Adrenal gland (tissue), 12 donors: ENCODE data around the gene SCYL3. TPM values are rescaled to one million over a fixed set of nuclear protein-coding genes. Genes with fewer than 3 reads are reported as not detected.

Experiments used
- DNase-seq, 7 donors: peaks; one replicate each; pipeline ENCODE4 v3.0.0-alpha.2; 2019 to 2020
- H3K27ac ChIP-seq, 5 donors: fragments of 200-600 bp; sonication (generic) in 4 of 5; 1 replicate in 3 of 5; 2 replicates in 2 of 5; pipeline versions ENCODE4 v1.5.1 to v1.8.0; 2016 to 2020; ENCODE audit warnings: mild to moderate bottlenecking in 1 of 5
- H3K27me3 ChIP-seq: fragments of 200-600 bp; 2 replicates; pipeline ENCODE4 v1.8.0; 2021
- H3K36me3 ChIP-seq, 2 donors: fragments of 200-600 bp; replicated peaks in 1 of 2; 1 replicate in 1 of 2; 2 replicates in 1 of 2; pipeline versions ENCODE4 v1.5.1 to v1.8.0; 2018 to 2022
- H3K4me1 ChIP-seq, 2 donors: fragments of 200-600 bp; replicated peaks in 1 of 2; 1 replicate in 1 of 2; 2 replicates in 1 of 2; pipeline versions ENCODE4 v1.5.1 to v1.8.0; 2018 to 2021
- H3K4me3 ChIP-seq, 4 donors: fragments of 200-600 bp; sonication (generic) in 3 of 4; one replicate each; pipeline ENCODE4 v1.5.1; 2016 to 2018
- H3K9me3 ChIP-seq, 3 donors: fragments of 200-600 bp; sonication (generic) in 1 of 3; replicated peaks in 1 of 3; 1 replicate in 2 of 3; 2 replicates in 1 of 3; pipeline versions ENCODE4 v1.5.1 to v1.8.0; 2016 to 2021
- POLR2A ChIP-seq, 2 donors: fragments of 450-650 bp; IDR thresholded peaks; one replicate each; pipeline ENCODE4 v1.6.1; 2017; ENCODE audit warnings: antibody characterized with exemption in 2 of 2, mild to moderate bottlenecking in 2 of 2, moderate library complexity in 1 of 2
- WGBS, 4 donors: extraction: QIAGEN DNeasy Blood & Tissue Kit in 2 of 4; methylation state at CpG; one replicate each; pipeline versions ENCODE4 v1.1.5 to v1.1.7; 2013 to 2017; 5-methylcytosine and 5-hydroxymethylcytosine counted together
- intact Hi-C, 2 donors: fragments of 100-400 bp; cut with DNase I; formaldehyde crosslinking; loops; one replicate each; pipeline versions ENCODE4 v1.14.1 to v1.15.0; 2022 to 2023
- polyA plus RNA-seq, 3 donors: library from polyadenylated mRNA; stranded (reverse); fragments of 200-250 nt in 2 of 3; fragments of 350-450 nt in 1 of 3; fragmentation: Illumina TruSeq in 1 of 3; extraction: RNeasy Lipid Tissue Mini Kit (QIAGEN cat#74804) in 1 of 3; gene quantifications; one replicate each; pipeline ENCODE4 v1.2.3, GENCODE V29; 2013 to 2014
- total RNA-seq, 9 donors: library from RNA; depleted of rRNA in 4 of 9; stranded (reverse); fragments of >200 nt in 4 of 9; fragments of 120-200 nt in 1 of 9; fragmentation: NEBNext Ultra II Directional in 1 of 9; extraction: Animal tissue kit (Norgen Biotek cat#: 25700) in 1 of 9; gene quantifications; one replicate each; pipeline versions ENCODE4 v1.1.0 to v1.2.4, GENCODE V29; 2013 to 2023
- TF ChIP-seq, protein P1 (sequence below), 6 experiments: fragments of 450-650 bp in 4 of 6; fragments of 200-600 bp in 2 of 6; sonication (generic) in 1 of 6; IDR thresholded peaks; 1 replicate in 5 of 6; 2 replicates in 1 of 6; pipeline versions ENCODE4 v1.5.1 to v1.8.0; 2016 to 2021; ENCODE audit warnings: antibody characterized with exemption in 6 of 6, mild to moderate bottlenecking in 2 of 6, moderate library complexity in 1 of 6
- donor health status: healthy with polysubstance abuse.
- donor health status: Bipolar disorder and iron deficiency.
- donor health status: DM: yes; HTN: yes; CAD: no.
- donor health status: DM: no; HTN: no; CAD: no.
- donor health status: DM: no; HTN: no; CAD: no.
- donor health status: DM: yes; HTN: yes; CAD: no.

The SCYL3 gene
- total and polyA plus RNA-seq, 12 donors: 3.4 to 15.0 (median 10.1) TPM

DNA sequence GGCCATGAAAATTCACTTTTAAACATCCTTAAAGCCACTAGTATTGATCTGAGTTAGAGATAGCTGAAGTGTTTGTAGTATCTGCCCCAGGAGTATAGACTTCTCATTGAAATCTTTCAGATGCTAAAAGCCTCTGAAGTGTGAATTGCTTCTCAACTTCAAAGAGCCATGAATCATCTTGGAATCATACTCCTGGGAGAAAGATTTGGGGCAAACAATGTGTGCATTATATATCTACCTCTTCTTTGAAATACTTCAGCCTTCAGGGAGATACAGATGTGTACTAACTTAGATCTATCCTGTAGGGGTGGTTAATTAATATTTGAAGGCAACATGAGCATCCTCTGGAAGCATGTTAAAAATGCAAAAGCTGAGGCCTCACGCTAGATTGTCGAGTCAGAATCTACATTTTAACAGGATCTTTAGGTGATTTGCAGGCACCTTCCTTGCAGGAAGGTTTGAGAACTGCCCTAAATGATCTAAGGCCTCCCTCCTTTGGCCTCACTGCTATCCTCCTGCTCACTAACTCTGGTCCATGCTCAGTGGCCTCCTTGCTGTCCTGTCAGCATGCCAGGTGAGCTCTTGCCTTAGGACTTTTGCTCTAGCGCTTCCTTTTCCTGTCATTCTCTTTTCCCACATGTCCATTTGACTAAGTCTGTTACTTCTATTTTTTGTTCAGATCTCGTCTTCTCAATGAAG lies 6.0 kb upstream of the SCYL3 start:
- DNase-seq: no peak
- Histone ChIP-seq H3K27ac (no peak overlapping the region), H3K36me3 (no peaks in the 10 kb centered on the region), H3K9me3 (no peaks in the 10 kb centered on the region), H3K4me1 (peaks cover 0 to under 1% of the 10 kb centered on the region in 2 donors), H3K27me3 (no peaks in the 10 kb centered on the region), H3K4me3 (no peak overlapping the region)
- intact Hi-C loops: no loop called here
- 54 to 78% (median 64%) methylated on average over 4 of the region's 4 CpGs for WGBS, 4 donors
- TF ChIP-seq POLR2A (IDR thresholded peaks at IDR 0.05): no peak
- TF ChIP-seq, protein P1, sequence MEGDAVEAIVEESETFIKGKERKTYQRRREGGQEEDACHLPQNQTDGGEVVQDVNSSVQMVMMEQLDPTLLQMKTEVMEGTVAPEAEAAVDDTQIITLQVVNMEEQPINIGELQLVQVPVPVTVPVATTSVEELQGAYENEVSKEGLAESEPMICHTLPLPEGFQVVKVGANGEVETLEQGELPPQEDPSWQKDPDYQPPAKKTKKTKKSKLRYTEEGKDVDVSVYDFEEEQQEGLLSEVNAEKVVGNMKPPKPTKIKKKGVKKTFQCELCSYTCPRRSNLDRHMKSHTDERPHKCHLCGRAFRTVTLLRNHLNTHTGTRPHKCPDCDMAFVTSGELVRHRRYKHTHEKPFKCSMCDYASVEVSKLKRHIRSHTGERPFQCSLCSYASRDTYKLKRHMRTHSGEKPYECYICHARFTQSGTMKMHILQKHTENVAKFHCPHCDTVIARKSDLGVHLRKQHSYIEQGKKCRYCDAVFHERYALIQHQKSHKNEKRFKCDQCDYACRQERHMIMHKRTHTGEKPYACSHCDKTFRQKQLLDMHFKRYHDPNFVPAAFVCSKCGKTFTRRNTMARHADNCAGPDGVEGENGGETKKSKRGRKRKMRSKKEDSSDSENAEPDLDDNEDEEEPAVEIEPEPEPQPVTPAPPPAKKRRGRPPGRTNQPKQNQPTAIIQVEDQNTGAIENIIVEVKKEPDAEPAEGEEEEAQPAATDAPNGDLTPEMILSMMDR (IDR thresholded peaks at IDR 0.05): no peak

DNA sequence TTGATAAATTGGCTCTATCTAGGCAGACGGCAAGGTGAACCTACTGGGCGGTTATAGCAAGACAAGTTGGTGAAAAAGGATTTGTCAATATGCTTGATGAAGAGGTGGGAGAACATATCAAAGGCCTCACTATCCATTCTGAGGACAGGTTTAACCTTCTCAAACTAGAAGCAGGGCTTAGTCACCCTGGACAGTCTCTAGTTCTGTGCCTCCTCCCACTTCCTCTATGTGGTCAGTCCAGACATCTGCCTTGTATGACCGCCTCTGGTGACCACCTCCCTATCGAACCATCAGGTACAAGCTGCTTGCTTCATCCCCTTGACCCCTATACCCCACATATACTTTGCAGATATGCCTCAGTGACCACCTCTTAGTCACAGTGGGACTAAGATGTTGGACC lies 2.3 kb upstream of the SCYL3 start:
- DNase-seq: peak in 1 of 7 donors; percentile 41
- 79 to 87% (median 83%) methylated on average over 4 of the region's 4 CpGs for WGBS, 4 donors
- intact Hi-C loops: no loop called here
- Histone ChIP-seq H3K27me3 (no peaks in the 10 kb centered on the region), H3K4me3 (no peak overlapping the region), H3K36me3 (no peaks in the 10 kb centered on the region), H3K4me1 (peaks cover 16 to 18% of the 10 kb centered on the region in 2 donors), H3K27ac (no peak overlapping the region), H3K9me3 (no peaks in the 10 kb centered on the region)
- TF ChIP-seq POLR2A (IDR thresholded peaks at IDR 0.05): no peak
- TF ChIP-seq, protein P1 (IDR thresholded peaks at IDR 0.05): no peak

DNA sequence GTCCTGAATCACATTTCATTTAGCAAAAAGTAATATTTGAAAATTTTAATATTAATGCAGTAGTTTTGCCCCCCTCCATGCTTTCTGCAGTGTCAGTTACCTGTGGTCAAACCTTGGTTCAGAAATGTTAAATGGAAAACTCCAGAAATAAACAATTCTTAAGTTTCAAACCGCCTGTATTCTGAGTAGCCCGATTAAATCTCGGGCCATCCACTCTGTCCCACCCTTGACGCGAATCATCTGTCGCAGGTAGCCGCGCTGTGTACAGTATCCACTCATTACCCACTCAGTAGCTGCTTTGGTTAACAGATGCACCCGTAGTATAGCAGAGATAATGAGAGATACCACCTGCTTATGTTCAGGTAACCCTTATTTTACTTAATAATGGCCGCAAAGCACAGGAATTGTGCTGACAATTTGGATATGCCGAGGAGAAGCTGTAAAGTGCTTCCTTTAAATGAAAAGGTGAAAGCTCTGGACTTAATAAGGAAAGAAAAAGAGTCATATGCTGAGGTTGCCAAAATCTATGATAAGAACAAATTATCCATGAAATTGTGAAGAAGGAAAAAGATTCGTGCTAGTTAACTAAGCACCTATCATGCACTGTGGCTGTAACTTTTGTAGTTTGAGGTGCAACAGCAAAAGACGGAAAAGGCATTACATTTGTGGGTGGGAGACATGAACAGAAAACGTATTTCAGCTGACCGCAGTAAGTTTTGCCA lies 889 bp upstream of the SCYL3 start:
- intact Hi-C loops: no loop called here
- Histone ChIP-seq H3K27me3 (no peaks in the 10 kb centered on the region), H3K36me3 (no peaks in the 10 kb centered on the region), H3K27ac (peak overlapping the region in 4 of 5 donors; percentile 89 to 99 (median 99)), H3K9me3 (no peaks in the 10 kb centered on the region), H3K4me1 (peaks cover 18 to 24% of the 10 kb centered on the region in 2 donors), H3K4me3 (peak overlapping the region in 3 of 4 donors; percentile 11 to 83 (median 27))
- DNase-seq: peak in 1 of 7 donors; percentile 53
- TF ChIP-seq POLR2A (IDR thresholded peaks at IDR 0.05): no peak
- TF ChIP-seq, protein P1 (IDR thresholded peaks at IDR 0.05): no peak
- 34 to 39% (median 38%) methylated on average over 15 of the region's 15 CpGs for WGBS, 4 donors

DNA sequence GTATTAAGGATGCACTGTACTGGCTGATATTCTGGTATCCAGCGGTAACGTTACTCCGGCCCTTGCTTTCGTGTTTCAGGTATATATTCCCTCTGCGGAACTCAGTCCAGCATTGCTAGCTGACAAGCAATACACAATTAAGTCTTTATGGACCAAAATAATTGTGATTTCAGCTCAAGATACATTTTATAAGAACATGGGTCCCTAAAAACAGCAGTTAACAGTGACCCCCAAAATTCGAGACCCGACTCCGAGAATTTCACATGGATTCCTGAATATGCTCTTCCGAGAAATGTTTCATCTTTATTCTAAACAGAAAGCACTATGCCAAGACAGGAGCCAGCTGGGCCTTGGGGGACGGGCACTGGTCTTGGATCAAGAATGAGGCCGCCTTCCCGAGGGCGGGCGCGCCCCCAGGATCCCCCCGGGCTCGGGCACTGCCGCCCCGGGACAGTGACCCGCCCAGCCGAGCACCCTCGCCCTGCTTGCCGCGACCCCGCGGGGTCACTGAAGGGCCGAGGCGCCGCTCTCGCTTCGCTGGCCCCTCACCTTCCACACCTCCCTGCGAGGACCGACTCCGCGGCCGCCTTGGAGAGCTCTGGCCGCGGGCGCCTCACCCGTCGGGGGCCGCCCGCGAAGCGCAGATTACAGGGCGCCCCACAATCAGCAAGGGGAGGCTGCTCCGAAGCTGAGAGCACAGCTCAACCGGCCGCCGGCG lies 610 bp downstream of the SCYL3 start:
- TF ChIP-seq, protein P1 (IDR thresholded peaks at IDR 0.05): no peak
- TF ChIP-seq POLR2A (IDR thresholded peaks at IDR 0.05): no peak
- H3K36me3 ChIP-seq: peaks cover 0 to 3% of the 10 kb centered on the region in 2 donors
- H3K4me1 ChIP-seq: peaks cover 18 to 29% of the 10 kb centered on the region in 2 donors
- peak; percentile 45 to 69 (median 53) for DNase-seq
- peak overlapping the region; percentile 80 to 99 (median 99) for H3K27ac ChIP-seq
- H3K9me3 ChIP-seq: no peaks in the 10 kb centered on the region
- WGBS, 4 donors: 1 to 2% (median 1%) methylated on average over 9 to 51 of the region's 51 CpGs
- H3K27me3 ChIP-seq: no peaks in the 10 kb centered on the region
- intact Hi-C loops: no loop called here
- peak overlapping the region; percentile 47 to 84 (median 76) for H3K4me3 ChIP-seq
